NAMALWA (cell line): Measurements from ENCODE around the gene CFAP57.

Experiments used
- DNase-seq: peaks from one replicate; pipeline ENCODE4 v3.0.0-alpha.2; 2015; ENCODE audit warnings: low spot score

CFAP57 gene

GRCh38 chr1:43299101-43299500 is 127.0 kb downstream of the CFAP57 start:
- DNase-seq: no peak

DNA sequence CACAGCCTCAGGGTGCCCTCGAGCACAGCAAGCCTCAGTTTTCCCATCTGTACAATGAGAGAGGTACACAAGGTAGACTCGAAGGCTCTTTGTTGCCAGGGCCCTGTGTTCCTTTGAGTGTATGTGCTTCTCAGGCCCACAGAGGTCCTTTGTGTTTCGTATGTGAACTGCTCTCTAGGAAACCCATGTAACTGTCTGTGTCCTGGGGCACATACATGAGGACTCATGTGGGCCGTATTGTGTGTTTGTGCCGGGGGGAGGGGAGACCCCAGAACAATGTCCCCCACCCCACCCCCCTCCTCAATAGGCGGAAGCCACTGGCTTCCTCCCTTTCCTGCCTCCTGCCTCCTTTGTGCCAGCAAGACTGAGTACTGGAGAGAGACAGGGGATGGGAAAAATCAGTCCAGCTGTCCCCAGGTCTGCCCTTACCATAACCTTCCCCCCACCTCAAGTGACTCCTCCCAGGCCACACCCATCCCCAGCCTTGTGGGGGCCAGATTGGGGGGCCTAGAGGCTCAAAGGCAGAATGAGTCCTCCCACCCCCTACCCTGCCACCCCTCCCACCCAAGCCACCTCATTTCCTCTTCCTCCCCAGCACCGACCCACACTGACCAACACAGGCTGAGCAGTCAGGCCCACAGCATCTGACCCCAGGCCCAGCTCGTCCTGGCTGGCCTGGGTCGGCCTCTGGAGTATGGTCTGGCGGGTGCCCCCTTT is 128.4 kb downstream of the CFAP57 start, which contains the start of gene TIE1:
TSS of gene TIE1 (plus strand) at position 605 of the 717 bp plus-strand sequence. CDS start at position 695, 90 bp downstream.
- no peak for DNase-seq

GRCh38 chr1:43302201-43302600 is 130.1 kb downstream of the CFAP57 start:
- no peak for DNase-seq

GRCh38 chr1:43302721-43303470 is 130.8 kb downstream of the CFAP57 start:
- no peak for DNase-seq

- DNase-seq: no peak
Observed at GRCh38 chr1:43303471-43304313, 131.6 kb downstream of the CFAP57 start.
